Loucy (cell line): ENCODE data around the gene PCED1B.

ENCODE experiments used
- H2AFZ ChIP-seq: fragments of 200-600 bp; sonication (generic); 2 replicates; pipeline ENCODE4 v1.6.0; 2016; ENCODE audit warnings: antibody characterized with exemption, mild to moderate bottlenecking, low read length, moderate library complexity
- H3F3A ChIP-seq: fragments of 200-600 bp; 2 replicates; pipeline ENCODE4 v1.6.0; 2016; ENCODE audit warnings: antibody characterized with exemption, low read depth, mild to moderate bottlenecking
- H3K27me3 ChIP-seq: fragments of 200-600 bp; sonication (generic); 2 replicates; pipeline ENCODE4 v1.6.1; 2014; ENCODE audit warnings: low read length, mild to moderate bottlenecking; ENCODE audit not compliant: insufficient read depth, poor library complexity, severe bottlenecking
- H3K36me3 ChIP-seq: fragments of 200-600 bp; sonication (generic); 2 replicates; pipeline ENCODE4 v1.6.1; 2016; ENCODE audit warnings: low read length; ENCODE audit not compliant: insufficient read depth
- H3K4me1 ChIP-seq: fragments of 200-600 bp; sonication (generic); 2 replicates; pipeline ENCODE4 v1.5.1; 2014; ENCODE audit warnings: low read length, mild to moderate bottlenecking; ENCODE audit not compliant: insufficient read depth, poor library complexity, severe bottlenecking
- H3K4me2 ChIP-seq: fragments of 200-600 bp; sonication (generic); 2 replicates; pipeline ENCODE4 v1.6.0; 2014; ENCODE audit warnings: antibody characterized with exemption, low read length, low read depth, mild to moderate bottlenecking; ENCODE audit not compliant: poor library complexity, severe bottlenecking
- H3K4me3 ChIP-seq: fragments of 200-600 bp; sonication (generic); 2 replicates; pipeline ENCODE4 v1.5.1; 2014; ENCODE audit warnings: low read length, mild to moderate bottlenecking, mixed read lengths; ENCODE audit not compliant: poor library complexity, severe bottlenecking
- H3K79me2 ChIP-seq: fragments of 200-600 bp; sonication (generic); 2 replicates; pipeline ENCODE4 v1.6.1; 2014; ENCODE audit warnings: low read length; ENCODE audit not compliant: insufficient read depth
- H3K9ac ChIP-seq: fragments of 200-600 bp; sonication (generic); 2 replicates; pipeline ENCODE4 v1.6.0; 2014; ENCODE audit warnings: mild to moderate bottlenecking, low read depth, low read length, moderate library complexity; ENCODE audit not compliant: poor library complexity, severe bottlenecking
- H3K9me2 ChIP-seq: fragments of 200-600 bp; sonication (generic); replicated peaks from 2 replicates; pipeline ENCODE4 v1.6.1; 2016; ENCODE audit warnings: low read depth, low read length, mixed read lengths
- H3K9me3 ChIP-seq: fragments of 200-600 bp; sonication (generic); 2 replicates; pipeline ENCODE4 v1.6.1; 2014; ENCODE audit warnings: mild to moderate bottlenecking, antibody characterized with exemption, low read length, low read depth; ENCODE audit not compliant: insufficient read depth
- H4K20me1 ChIP-seq: fragments of 200-600 bp; sonication (generic); 2 replicates; pipeline ENCODE4 v1.6.0; 2014; ENCODE audit warnings: antibody characterized with exemption, low read length, mild to moderate bottlenecking; ENCODE audit not compliant: insufficient read depth, poor library complexity, severe bottlenecking
- CTCF ChIP-seq: fragments of 200-600 bp; sonication (generic); conservative IDR thresholded peaks from 2 replicates; pipeline ENCODE4 v1.5.1; 2014; ENCODE audit warnings: mild to moderate bottlenecking, antibody characterized with exemption, low read length
- EZH2phosphoT487 ChIP-seq: fragments of 200-600 bp; IDR thresholded peaks from 2 replicates; pipeline ENCODE4 v1.6.1; 2018; ENCODE audit warnings: antibody characterized with exemption, mild to moderate bottlenecking, moderate library complexity, borderline replicate concordance

The PCED1B gene

GRCh38 chr12:47141459-47141858 lies 62.0 kb downstream of the PCED1B start:
- Histone ChIP-seq H4K20me1 (no peaks in the 10 kb centered on the region), H3K4me3 (no peak overlapping the region), H3K79me2 (no peaks in the 10 kb centered on the region), H2AFZ (no peak overlapping the region), H3F3A (no peaks in the 10 kb centered on the region), H3K4me1 (no peaks in the 10 kb centered on the region), H3K9ac (no peak overlapping the region), H3K9me3 (0 out of 2 replicates have a peak, but pooled peaks cover 3% of the 10 kb centered on the region), H3K9me2 (no peaks in the 10 kb centered on the region), H3K4me2 (no peak overlapping the region), H3K36me3 (no peaks in the 10 kb centered on the region), H3K27me3 (no peaks in the 10 kb centered on the region)
- TF ChIP-seq CTCF, result no peak
- no peak for TF ChIP-seq EZH2phosphoT487

GRCh38 chr12:47144769-47145168 lies 65.3 kb downstream of the PCED1B start:
- H3K9me3 ChIP-seq, result 0 out of 2 replicates have a peak, but pooled peaks cover under 1% of the 10 kb centered on the region
- H3K9me2 ChIP-seq, result no peaks in the 10 kb centered on the region
- no peak overlapping the region for H3K4me2 ChIP-seq
- no peak overlapping the region for H3K9ac ChIP-seq
- no peak overlapping the region for H3K4me3 ChIP-seq
- TF ChIP-seq EZH2phosphoT487, result no peak
- no peak for TF ChIP-seq CTCF
- no peaks in the 10 kb centered on the region for H3F3A ChIP-seq
- H3K4me1 ChIP-seq, result peaks cover 4% of the 10 kb centered on the region
- H3K79me2 ChIP-seq, result no peaks in the 10 kb centered on the region
- H3K36me3 ChIP-seq, result no peaks in the 10 kb centered on the region
- no peaks in the 10 kb centered on the region for H3K27me3 ChIP-seq
- no peak overlapping the region for H2AFZ ChIP-seq
- no peaks in the 10 kb centered on the region for H4K20me1 ChIP-seq

GRCh38 chr12:47145188-47145587 lies 65.8 kb downstream of the PCED1B start:
- H3K4me3 ChIP-seq, result no peak overlapping the region
- no peak overlapping the region for H2AFZ ChIP-seq
- no peak overlapping the region for H3K4me2 ChIP-seq
- H4K20me1 ChIP-seq, result no peaks in the 10 kb centered on the region
- H3K4me1 ChIP-seq, result peaks cover 4% of the 10 kb centered on the region
- no peaks in the 10 kb centered on the region for H3K9me2 ChIP-seq
- H3K9ac ChIP-seq, result no peak overlapping the region
- H3K79me2 ChIP-seq, result no peaks in the 10 kb centered on the region
- no peaks in the 10 kb centered on the region for H3K36me3 ChIP-seq
- H3K9me3 ChIP-seq, result no peaks in the 10 kb centered on the region
- TF ChIP-seq CTCF (no peak), EZH2phosphoT487 (no peak)
- H3F3A ChIP-seq, result no peaks in the 10 kb centered on the region
- H3K27me3 ChIP-seq, result no peaks in the 10 kb centered on the region
